H9 (cell line): ENCODE results near the gene NOP53. TPM values are rescaled to one million over a fixed set of nuclear protein-coding genes. Genes with fewer than 3 reads are reported as not detected.

Source experiments
- DNase-seq: peaks from one replicate; pipeline ENCODE4 v3.0.0-alpha.2; 2017
- H2AFZ ChIP-seq: one replicate; pipeline ENCODE4 v1.6.1; 2013; ENCODE audit warnings: mild to moderate bottlenecking, low read length, control low read depth, moderate library complexity
- H2AK5ac ChIP-seq: 2 replicates; pipeline ENCODE4 v1.6.1; 2013; ENCODE audit warnings: low read length, control low read depth, mixed read lengths; ENCODE audit not compliant: insufficient read length
- H2BK120ac ChIP-seq: one replicate; pipeline ENCODE4 v1.6.1; 2013; ENCODE audit warnings: low read depth, mild to moderate bottlenecking, low read length, control low read depth, inconsistent platforms; ENCODE audit not compliant: poor library complexity, severe bottlenecking
- H2BK12ac ChIP-seq: 2 replicates; pipeline ENCODE4 v1.6.1; 2013; ENCODE audit warnings: low read length, control low read depth, mixed read lengths, low read depth; ENCODE audit not compliant: insufficient read length
- H2BK15ac ChIP-seq: 2 replicates; pipeline ENCODE4 v1.6.1; 2013; ENCODE audit warnings: low read depth, low read length, control low read depth
- H2BK20ac ChIP-seq: one replicate; pipeline ENCODE4 v1.6.1; 2013; ENCODE audit warnings: low read depth, mild to moderate bottlenecking, low read length, control low read depth, inconsistent platforms; ENCODE audit not compliant: poor library complexity, severe bottlenecking
- H2BK5ac ChIP-seq: 2 replicates; pipeline ENCODE4 v1.6.1; 2013; ENCODE audit warnings: low read length, control low read depth, mixed read lengths; ENCODE audit not compliant: insufficient read length
- H3K14ac ChIP-seq: 2 replicates; pipeline ENCODE4 v1.6.1; 2013; ENCODE audit warnings: low read length, control low read depth; ENCODE audit not compliant: insufficient read depth
- H3K18ac ChIP-seq: 2 replicates; pipeline ENCODE4 v1.6.1; 2013; ENCODE audit warnings: low read depth, mild to moderate bottlenecking, mixed read lengths, low read length, control low read depth; ENCODE audit not compliant: insufficient read length
- H3K23ac ChIP-seq: 2 replicates; pipeline ENCODE4 v1.6.1; 2013; ENCODE audit warnings: low read length, control low read depth, mixed read lengths, low read depth; ENCODE audit not compliant: insufficient read length
- H3K23me2 ChIP-seq: 2 replicates; pipeline ENCODE4 v1.6.1; 2013; ENCODE audit warnings: low read depth, mild to moderate bottlenecking, mixed read lengths, low read length, control low read depth; ENCODE audit not compliant: insufficient read length, poor library complexity, severe bottlenecking
- H3K27ac ChIP-seq: 2 replicates; pipeline ENCODE4 v1.5.1; 2013; ENCODE audit warnings: low read length, control low read depth, mixed read lengths, low read depth; ENCODE audit not compliant: insufficient read length
- H3K27me3 ChIP-seq: 2 replicates; pipeline ENCODE4 v1.6.1; 2013; ENCODE audit warnings: low read length, control low read depth, inconsistent platforms; ENCODE audit not compliant: insufficient read depth
- H3K4ac ChIP-seq: 2 replicates; pipeline ENCODE4 v1.6.1; 2013; ENCODE audit warnings: low read depth, mild to moderate bottlenecking, control low read depth, inconsistent platforms, low read length, moderate library complexity
- H3K4me1 ChIP-seq: 2 replicates; pipeline ENCODE4 v1.6.1; 2013; ENCODE audit warnings: low read length, control low read depth, inconsistent platforms; ENCODE audit not compliant: insufficient read depth
- H3K4me2 ChIP-seq: 2 replicates; pipeline ENCODE4 v1.6.1; 2013; ENCODE audit warnings: low read length, control low read depth, mixed read lengths; ENCODE audit not compliant: insufficient read length, insufficient read depth
- H3K56ac ChIP-seq: 2 replicates; pipeline ENCODE4 v1.6.1; 2013; ENCODE audit warnings: low read depth, mild to moderate bottlenecking, mixed read lengths, low read length, control low read depth; ENCODE audit not compliant: insufficient read length
- H3K79me1 ChIP-seq: 2 replicates; pipeline ENCODE4 v1.6.1; 2013; ENCODE audit warnings: low read depth, mild to moderate bottlenecking, moderate library complexity, low read length, control low read depth, inconsistent platforms; ENCODE audit not compliant: insufficient read depth, poor library complexity, severe bottlenecking
- H3K79me2 ChIP-seq: 2 replicates; pipeline ENCODE4 v1.6.1; 2013; ENCODE audit warnings: low read length, control low read depth, inconsistent platforms; ENCODE audit not compliant: insufficient read depth
- H3K9ac ChIP-seq: 2 replicates; pipeline ENCODE4 v1.6.1; 2013; ENCODE audit warnings: low read length, control low read depth, mixed read lengths; ENCODE audit not compliant: insufficient read length; ENCODE audit errors: extremely low read depth
- H3K9me3 ChIP-seq: one replicate; pipeline ENCODE4 v1.6.1; 2013; ENCODE audit warnings: low read depth, low read length, inconsistent platforms; ENCODE audit not compliant: control insufficient read depth
- H3T11ph ChIP-seq: one replicate; pipeline ENCODE4 v1.6.1; 2013; ENCODE audit warnings: mild to moderate bottlenecking, low read length, control low read depth, inconsistent platforms
- H4K20me1 ChIP-seq: one replicate; pipeline ENCODE4 v1.6.1; 2013; ENCODE audit not compliant: control insufficient read depth, insufficient read length, insufficient read depth
- H4K5ac ChIP-seq: 2 replicates; pipeline ENCODE4 v1.6.1; 2013; ENCODE audit warnings: low read depth, mild to moderate bottlenecking, mixed read lengths, low read length, control low read depth; ENCODE audit not compliant: insufficient read length
- H4K8ac ChIP-seq: replicated peaks from 2 replicates; pipeline ENCODE4 v1.6.1; 2013; ENCODE audit warnings: low read length, control low read depth, mixed read lengths, low read depth; ENCODE audit not compliant: insufficient read length
- H4K91ac ChIP-seq: 2 replicates; pipeline ENCODE4 v1.6.1; 2013; ENCODE audit warnings: low read depth, mild to moderate bottlenecking, moderate library complexity, mixed read lengths, low read length, control low read depth; ENCODE audit not compliant: insufficient read length
- H3K27ac Mint-ChIP-seq, 3 experiments: 2 replicates in 2 of 3; 3 replicates in 1 of 3; pipeline ENCODE4 v1.8.0; 2020 to 2021; ENCODE audit warnings: mixed read lengths in 3 of 3, mild to moderate bottlenecking in 1 of 3, moderate library complexity in 1 of 3
- H3K27me3 Mint-ChIP-seq: 2 replicates; pipeline ENCODE4 v1.8.0; 2021; ENCODE audit warnings: low read depth, mild to moderate bottlenecking, moderate library complexity, mixed read lengths
- H3K36me3 Mint-ChIP-seq, 3 experiments: 2 replicates in 2 of 3; 3 replicates in 1 of 3; pipeline ENCODE4 v1.8.0; 2020 to 2021; ENCODE audit warnings: low read depth in 3 of 3, mixed read lengths in 3 of 3; ENCODE audit not compliant: insufficient read depth in 1 of 3
- H3K4me1 Mint-ChIP-seq, 2 experiments: 2 replicates each; pipeline ENCODE4 v1.8.0; 2020; ENCODE audit warnings: mixed read lengths in 2 of 2
- H3K4me3 Mint-ChIP-seq, 2 experiments: 2 replicates in 1 of 2; 3 replicates in 1 of 2; pipeline ENCODE4 v1.8.0; 2020 to 2021; ENCODE audit warnings: mild to moderate bottlenecking in 2 of 2, mixed read lengths in 2 of 2, moderate library complexity in 1 of 2
- H3K9me3 Mint-ChIP-seq, 2 experiments: 2 replicates in 1 of 2; 3 replicates in 1 of 2; pipeline ENCODE4 v1.8.0; 2020; ENCODE audit warnings: mild to moderate bottlenecking in 2 of 2, mixed read lengths in 2 of 2, moderate library complexity in 1 of 2
- WGBS: extraction: QIAGEN DNeasy Blood & Tissue Kit; methylation state at CpG from one replicate; pipeline ENCODE4 v1.1.7; 2013; ENCODE audit warnings: missing lambda C conversion rate, low lambda C conversion rate, mixed read lengths; ENCODE audit not compliant: insufficient read length; ENCODE audit errors: extremely low coverage; 5-methylcytosine and 5-hydroxymethylcytosine counted together
- total RNA-seq: library from RNA; stranded (reverse); gene quantifications from 2 replicates; pipeline ENCODE4 v1.2.1, GENCODE V29; 2021
- TF ChIP-seq, protein P1 (sequence below): fragments of 200-600 bp; sonication (generic); conservative IDR thresholded peaks from 3 replicates; pipeline ENCODE4 v1.8.0; 2021; ENCODE audit warnings: antibody characterized with exemption, mild to moderate bottlenecking

The NOP53 gene
- total RNA-seq, 1 experiment from 2014 or later, result 325 TPM

DNA sequence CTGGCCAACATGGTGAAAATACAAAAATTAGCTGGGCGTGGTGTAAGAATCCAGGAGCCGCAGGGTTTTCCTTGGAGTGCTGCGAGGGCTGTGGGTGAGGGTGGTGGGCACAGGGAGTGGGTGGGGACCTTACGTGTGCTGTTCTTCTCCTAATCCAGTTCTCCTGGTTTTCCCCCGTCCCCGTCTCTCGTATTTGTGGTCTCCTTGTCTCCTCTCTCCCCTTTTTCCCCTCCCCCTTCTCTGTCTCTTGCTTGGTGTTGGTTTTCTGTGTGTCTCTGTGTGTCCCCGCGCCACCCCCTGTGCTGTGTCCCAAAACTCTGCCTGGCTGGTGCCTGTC, 34.8 kb downstream of the NOP53 start:
- no CpG with 5 or more reads among the region's 9 CpGs for WGBS
- Histone ChIP-seq H3K4me1 (peaks cover 6% of the 10 kb centered on the region; the same call in 1 of the 2 replicates), H3K27ac (no peak overlapping the region), H2BK15ac (no peak overlapping the region), H4K5ac (no peak overlapping the region), H3K56ac (no peak overlapping the region), H2BK5ac (no peak overlapping the region), H2BK12ac (no peak overlapping the region), H3K79me2 (peaks cover 8% of the 10 kb centered on the region; the same call in 1 of the 2 replicates), H4K20me1 (peaks cover 5% of the 10 kb centered on the region), H3K79me1 (peaks cover 8% of the 10 kb centered on the region), H2BK120ac (no peak overlapping the region), H2BK20ac (no peak overlapping the region), H3T11ph (no peak overlapping the region), H2AFZ (no peak overlapping the region), H3K9me3 (no peaks in the 10 kb centered on the region), H3K4ac (no peak overlapping the region), H4K91ac (no peak overlapping the region), H3K27me3 (no peaks in the 10 kb centered on the region), H3K23ac (no peak overlapping the region), H4K8ac (no peak overlapping the region), H3K23me2 (peaks cover 8% of the 10 kb centered on the region), H3K14ac (no peak overlapping the region), H3K18ac (no peak overlapping the region), H3K9ac (no peak overlapping the region), H3K4me2 (peak overlapping the region; percentile 100), H2AK5ac (no peak overlapping the region)
- Mint-ChIP-seq H3K36me3 (peaks cover 39 to 53% (median 51%) of the 10 kb centered on the region in 3 experiments), H3K27me3 (no peaks in the 10 kb centered on the region), H3K4me1 (peaks cover 9 to 22% of the 10 kb centered on the region in 2 experiments), H3K9me3 (no peaks in the 10 kb centered on the region), H3K4me3 (peak overlapping the region; percentile 92 to 97), H3K27ac (peak overlapping the region; percentile 43 to 96 (median 88); a peak in 5 of 7 replicates)
- TF ChIP-seq, protein P1, sequence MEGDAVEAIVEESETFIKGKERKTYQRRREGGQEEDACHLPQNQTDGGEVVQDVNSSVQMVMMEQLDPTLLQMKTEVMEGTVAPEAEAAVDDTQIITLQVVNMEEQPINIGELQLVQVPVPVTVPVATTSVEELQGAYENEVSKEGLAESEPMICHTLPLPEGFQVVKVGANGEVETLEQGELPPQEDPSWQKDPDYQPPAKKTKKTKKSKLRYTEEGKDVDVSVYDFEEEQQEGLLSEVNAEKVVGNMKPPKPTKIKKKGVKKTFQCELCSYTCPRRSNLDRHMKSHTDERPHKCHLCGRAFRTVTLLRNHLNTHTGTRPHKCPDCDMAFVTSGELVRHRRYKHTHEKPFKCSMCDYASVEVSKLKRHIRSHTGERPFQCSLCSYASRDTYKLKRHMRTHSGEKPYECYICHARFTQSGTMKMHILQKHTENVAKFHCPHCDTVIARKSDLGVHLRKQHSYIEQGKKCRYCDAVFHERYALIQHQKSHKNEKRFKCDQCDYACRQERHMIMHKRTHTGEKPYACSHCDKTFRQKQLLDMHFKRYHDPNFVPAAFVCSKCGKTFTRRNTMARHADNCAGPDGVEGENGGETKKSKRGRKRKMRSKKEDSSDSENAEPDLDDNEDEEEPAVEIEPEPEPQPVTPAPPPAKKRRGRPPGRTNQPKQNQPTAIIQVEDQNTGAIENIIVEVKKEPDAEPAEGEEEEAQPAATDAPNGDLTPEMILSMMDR, result no peak
- DNase-seq, result no peak
